ENCODE results near the gene TDRD3.
A peak's percentile ranks its signal among the peaks of the same experiment; 100 is the strongest.

The TDRD3 gene

DNA sequence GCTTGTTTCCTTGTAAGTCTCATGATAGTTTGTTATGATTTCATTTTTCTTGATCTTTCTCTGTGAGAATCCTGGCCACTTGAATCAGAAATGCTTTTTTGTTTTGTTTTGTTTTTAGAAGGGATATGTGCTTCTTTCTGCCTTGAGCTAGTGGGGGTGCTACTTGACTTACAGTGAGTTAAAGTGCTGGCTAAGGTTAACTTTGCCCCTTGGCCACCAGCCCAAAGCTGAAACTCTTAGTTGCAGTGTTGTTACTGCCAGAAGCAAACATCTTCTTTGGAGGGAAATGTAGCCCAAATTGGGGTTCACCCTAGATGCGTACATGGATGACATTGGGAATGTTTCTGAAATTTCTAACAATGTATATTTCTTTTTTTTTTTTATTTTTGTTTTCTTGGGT is 57.4 kb downstream of the TDRD3 start:
- no peak for DNase-seq

DNA sequence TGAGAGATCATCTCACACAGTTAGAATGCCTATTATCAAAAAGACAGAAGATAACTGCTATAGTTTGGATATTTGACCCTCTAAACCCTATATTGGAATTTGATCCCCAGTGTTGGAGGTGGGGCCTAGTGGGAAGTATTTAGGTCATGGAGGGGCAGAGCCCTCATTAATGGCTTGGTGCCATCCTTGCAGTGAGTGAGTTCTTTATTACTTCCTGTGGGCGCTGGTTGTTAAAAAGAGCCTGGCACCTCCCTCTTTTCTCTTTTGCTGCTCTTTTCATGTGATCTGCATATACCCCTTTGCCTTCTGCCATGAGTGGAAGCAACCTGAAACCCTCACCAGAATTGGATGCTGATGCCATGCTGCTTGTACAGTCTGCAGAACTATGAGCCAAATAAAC is 66.8 kb downstream of the TDRD3 start:
- DNase-seq = no peak

DNA sequence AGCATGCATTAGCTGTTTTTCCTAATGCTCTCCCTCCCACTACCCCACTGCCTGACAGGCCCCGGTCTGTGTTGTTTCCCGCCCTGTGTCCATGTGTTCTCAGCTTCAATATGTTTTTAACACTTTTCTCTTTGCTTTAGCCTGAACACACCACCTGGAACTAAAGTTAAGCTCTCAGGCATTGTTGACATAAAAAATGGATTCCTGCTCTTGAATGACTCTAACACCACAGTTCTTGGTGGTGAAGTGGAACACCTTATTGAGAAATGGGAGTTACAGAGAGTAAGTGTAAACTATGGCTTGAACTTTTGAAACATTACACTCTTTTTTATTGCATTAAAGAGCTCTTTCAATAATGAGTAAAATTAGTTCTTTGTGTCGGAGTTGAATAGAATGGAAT is 70.1 kb downstream of the TDRD3 start:
- DNase-seq = no peak

DNA sequence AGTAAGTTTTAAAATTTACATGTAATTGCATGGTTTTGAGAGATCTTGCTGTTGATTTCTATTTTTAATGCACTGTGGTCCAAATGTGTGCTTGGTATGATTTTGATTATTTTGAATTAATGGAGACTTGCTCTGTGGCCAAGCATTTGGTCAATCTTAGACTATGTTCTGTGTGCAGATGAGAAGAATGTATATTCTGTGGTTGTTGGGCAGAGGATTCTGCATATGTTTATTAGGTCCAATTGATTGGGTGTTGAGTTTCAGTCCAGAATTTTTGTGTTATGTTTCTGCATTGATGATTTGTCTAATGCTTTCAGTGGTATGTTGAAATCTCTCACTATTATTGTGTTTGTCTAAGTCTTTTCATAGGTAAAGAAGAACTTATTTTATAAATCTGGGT is 82.3 kb downstream of the TDRD3 start:
- DNase-seq = no peak

DNA sequence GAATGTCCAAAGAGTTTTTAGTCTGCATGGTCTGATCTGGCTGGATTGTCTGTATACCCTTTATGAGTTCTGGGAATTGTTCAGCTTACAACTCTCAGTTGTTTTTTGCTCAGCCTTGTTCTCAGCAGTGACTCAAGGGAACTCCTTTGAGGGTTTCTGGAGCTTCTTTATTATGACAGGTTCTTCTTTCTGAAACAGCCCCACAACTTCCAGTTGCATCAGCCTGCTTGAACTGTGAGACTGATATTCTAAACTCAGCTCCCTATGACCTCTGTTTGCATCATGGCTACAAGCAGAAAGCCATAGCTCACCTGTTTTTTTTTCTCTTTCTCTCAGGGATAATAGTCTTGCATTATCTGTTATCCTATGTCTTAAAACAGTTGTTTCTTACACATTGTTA is 85.0 kb downstream of the TDRD3 start:
- DNase-seq = peak; percentile 6 to 46 (median 40)

DNA sequence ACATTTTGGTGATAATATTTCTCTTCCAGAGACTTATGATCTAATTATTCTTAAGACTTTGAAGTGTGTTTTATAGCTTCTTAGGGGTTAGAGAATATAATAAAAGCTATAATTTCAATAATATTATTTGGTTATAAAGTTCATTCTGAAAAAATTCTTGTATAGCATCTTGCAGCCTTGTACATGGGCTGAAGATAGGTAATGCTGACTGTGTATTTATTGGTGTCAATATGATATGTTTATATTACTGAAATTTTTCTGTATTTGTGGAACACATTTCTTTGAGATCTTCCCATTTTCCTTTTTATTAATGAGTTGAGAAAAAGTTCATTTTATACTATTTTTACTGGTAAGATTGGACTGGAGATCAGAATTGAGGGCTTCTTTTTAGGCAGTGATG is 87.8 kb downstream of the TDRD3 start:
- no peak for DNase-seq

DNA sequence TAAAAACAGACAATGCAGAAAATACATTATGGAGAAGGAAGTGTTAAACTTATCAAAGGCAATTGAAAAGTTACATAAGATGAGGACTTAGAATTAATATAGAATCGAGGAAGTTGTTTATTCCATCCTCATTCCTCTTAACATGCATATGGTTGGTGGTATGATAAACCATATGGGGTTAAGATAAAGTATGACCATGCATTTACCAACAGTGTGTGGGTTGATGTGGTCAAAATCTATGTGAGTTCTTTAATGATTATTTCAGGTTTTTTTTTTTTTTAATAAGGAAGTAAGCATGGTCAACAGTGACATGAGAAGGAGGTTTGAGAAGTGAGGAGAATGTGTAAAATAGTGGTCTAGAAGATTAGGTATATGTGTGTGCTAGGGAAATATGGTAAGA is 94.5 kb downstream of the TDRD3 start:
- peak in 2 of 4 experiments; percentile 1 to 17 for DNase-seq

DNA sequence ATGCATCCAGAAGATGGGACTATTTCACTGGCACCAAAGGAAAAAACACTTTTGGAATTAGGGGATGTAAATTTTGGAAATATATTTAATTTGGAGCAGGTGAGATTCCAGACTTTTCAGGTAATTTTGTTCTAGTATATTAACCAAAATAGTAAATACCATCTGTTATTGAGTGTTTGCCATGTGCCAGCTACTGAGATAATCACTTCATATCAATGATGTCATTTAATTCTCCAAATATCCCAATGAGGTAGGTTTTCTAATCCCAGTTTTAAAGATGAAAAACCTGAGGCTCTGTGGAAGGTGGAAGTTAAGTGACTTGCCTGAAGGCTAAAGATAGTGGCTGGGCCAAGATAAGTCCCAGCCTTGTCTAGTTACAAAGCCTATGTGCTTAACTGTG is 95.2 kb downstream of the TDRD3 start:
- DNase-seq = no peak

- DNase-seq = no peak
Measured at GRCh38 chr13:60494296-60494695, 97.3 kb downstream of the TDRD3 start.

- DNase-seq = no peak
Measured at GRCh38 chr13:60501236-60501635, 104.2 kb downstream of the TDRD3 start.

GRCh38 chr13:60509601-60510386 is 112.8 kb downstream of the TDRD3 start:
- no peak for DNase-seq

- no peak for DNase-seq
Measured at GRCh38 chr13:60511637-60512036, 114.6 kb downstream of the TDRD3 start.

- no peak for DNase-seq
Measured at GRCh38 chr13:60514891-60515290, 117.9 kb downstream of the TDRD3 start.

- no peak for DNase-seq
Measured at GRCh38 chr13:60519496-60519895, 122.5 kb downstream of the TDRD3 start.

GRCh38 chr13:60520902-60521569 is 124.0 kb downstream of the TDRD3 start:
- no peak for DNase-seq

DNA sequence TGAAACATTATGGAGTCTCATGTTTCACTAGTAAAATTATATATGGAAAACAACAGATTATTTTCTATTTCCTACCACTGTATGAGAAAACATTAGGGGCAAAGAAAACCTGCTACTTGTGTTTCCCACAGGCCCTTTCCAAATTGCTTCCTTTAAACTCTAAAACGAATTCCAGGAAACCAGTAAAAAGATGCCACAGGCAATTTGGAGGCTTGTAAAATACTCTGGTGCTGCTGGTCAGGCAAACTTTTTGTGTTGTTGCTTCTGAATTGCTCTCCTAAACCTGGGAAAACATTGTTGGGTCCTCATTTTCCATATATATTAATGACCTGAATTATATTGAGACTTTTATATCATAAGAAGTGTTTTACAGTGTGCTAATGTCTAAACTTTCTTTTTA is 141.5 kb downstream of the TDRD3 start:
- DNase-seq = no peak

DNA sequence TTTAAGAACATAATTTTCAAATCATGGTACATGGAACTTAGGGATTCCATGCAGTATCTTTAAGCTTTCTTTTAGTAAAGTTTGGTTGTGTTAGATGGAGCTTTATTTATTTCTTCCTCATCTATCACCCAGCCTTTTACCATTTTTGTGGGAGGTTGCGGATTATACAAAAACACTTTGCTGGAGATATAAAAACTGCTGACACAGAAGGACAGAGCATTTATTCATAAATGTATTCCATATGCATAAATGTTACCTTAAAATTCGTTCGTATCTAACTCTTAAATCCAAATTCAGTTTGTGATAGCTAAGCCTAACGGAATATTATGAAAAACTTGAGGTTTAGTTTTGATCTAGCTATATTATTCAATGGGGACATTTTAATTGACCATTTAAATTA is 143.3 kb downstream of the TDRD3 start:
- no peak for DNase-seq

GRCh38 chr13:60562096-60562780 is 165.2 kb downstream of the TDRD3 start:
- no peak for DNase-seq

GRCh38 chr13:60571571-60571970 is 174.6 kb downstream of the TDRD3 start:
- DNase-seq = no peak

GRCh38 chr13:60572003-60572798 is 175.2 kb downstream of the TDRD3 start:
- DNase-seq = no peak

GRCh38 chr13:60572855-60573254 is 175.8 kb downstream of the TDRD3 start:
- no peak for DNase-seq

- no peak for DNase-seq
Measured at GRCh38 chr13:60574735-60575134, 177.7 kb downstream of the TDRD3 start.

DNA sequence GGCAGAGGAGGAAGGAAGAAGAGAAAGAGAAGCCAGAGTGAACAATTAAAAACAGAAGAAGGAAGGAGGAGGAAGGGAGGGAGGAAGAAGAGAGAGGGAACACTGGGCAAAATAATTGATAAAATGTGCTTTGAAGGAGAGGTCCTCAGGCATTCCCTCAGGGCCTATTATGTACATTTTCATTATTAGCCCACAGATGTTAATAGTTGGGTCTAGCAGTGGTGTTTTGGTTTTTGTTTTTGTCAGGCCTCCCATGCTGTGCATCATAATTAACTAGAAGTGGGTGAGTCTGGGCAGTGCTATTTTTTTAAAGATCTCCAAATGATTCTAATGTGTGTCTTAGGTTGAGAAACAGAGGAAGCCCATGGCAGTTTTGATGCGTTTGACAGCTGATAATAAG is 178.1 kb downstream of the TDRD3 start:
- DNase-seq = no peak
